Kidney (tissue), 14 donors: ENCODE results near the gene ABCB9. TPM values are rescaled to one million over a fixed set of nuclear protein-coding genes. Genes with fewer than 3 reads are reported as not detected.
A peak's percentile ranks its signal among the peaks of the same experiment; 100 is the strongest.

Experiments used
- DNase-seq, 5 donors: peaks; one replicate each; pipeline ENCODE4 v3.0.0-alpha.2; 2013 to 2020
- FAIRE-seq: peaks from 2 replicates; lab custom pipeline; 2012; peaks lifted over from hg19 to GRCh38; lab: Jason Lieb, UNC
- H3K27ac ChIP-seq, 2 donors: one replicate each; pipeline ENCODE4 v1.7.0; 2013; ENCODE audit warnings: low read depth in 2 of 2, low read length in 2 of 2, inconsistent platforms in 1 of 2
- H3K27me3 ChIP-seq: one replicate; pipeline ENCODE4 v1.7.1; 2013; ENCODE audit warnings: low read length, inconsistent platforms; ENCODE audit not compliant: control insufficient read depth, insufficient read depth
- H3K36me3 ChIP-seq, 3 donors: one replicate each; pipeline versions ENCODE4 v1.7.0 to v1.7.1; 2013; ENCODE audit warnings: low read length in 3 of 3, control low read depth in 1 of 3, inconsistent platforms in 1 of 3; ENCODE audit not compliant: insufficient read depth in 3 of 3, control insufficient read depth in 2 of 3
- H3K4me1 ChIP-seq, 3 donors: one replicate each; pipeline versions ENCODE4 v1.7.0 to v1.7.1; 2013; ENCODE audit warnings: low read length in 3 of 3, inconsistent platforms in 1 of 3, low read depth in 1 of 3; ENCODE audit not compliant: control insufficient read depth in 2 of 3, insufficient read depth in 2 of 3
- H3K4me3 ChIP-seq, 3 donors: one replicate each; pipeline versions ENCODE4 v1.7.0 to v1.8.1; 2013; ENCODE audit warnings: low read length in 3 of 3, control low read depth in 1 of 3, inconsistent platforms in 1 of 3
- H3K9ac ChIP-seq, 3 donors: one replicate each; pipeline versions ENCODE4 v1.7.0 to v1.7.1; 2013; ENCODE audit warnings: low read length in 3 of 3, control low read depth in 1 of 3, inconsistent platforms in 1 of 3
- H3K9me3 ChIP-seq, 3 donors: one replicate each; pipeline versions ENCODE4 v1.7.0 to v1.7.1; 2013; ENCODE audit warnings: low read length in 3 of 3, control low read depth in 1 of 3, inconsistent platforms in 1 of 3; ENCODE audit not compliant: control insufficient read depth in 2 of 3, insufficient read depth in 1 of 3
- CTCF ChIP-seq: IDR thresholded peaks from 3 replicates; pipeline ENCODE4 v1.5.1; 2012; ENCODE audit warnings: mild to moderate bottlenecking, moderate library complexity, borderline replicate concordance; ENCODE audit not compliant: insufficient read depth; ENCODE audit errors: extremely low read depth
- intact Hi-C: fragments of 100-400 bp; cut with DNase I; formaldehyde crosslinking; loops from one replicate; pipeline ENCODE4 v1.11.1; 2022
- polyA plus RNA-seq: library from polyadenylated mRNA; stranded (reverse); fragments of 350-450 nt; fragmentation: Illumina TruSeq; extraction: RNeasy Lipid Tissue Mini Kit (QIAGEN cat#74804); gene quantifications from one replicate; pipeline ENCODE4 v1.2.3, GENCODE V29; 2014; ENCODE audit warnings: low read depth, low replicate concordance; ENCODE audit not compliant: insufficient read depth
- total RNA-seq: library from RNA; stranded (reverse); fragmentation: NEBNext Ultra II Directional; extraction: Animal tissue kit (Norgen Biotek cat#: 25700); gene quantifications from one replicate; pipeline ENCODE4 v1.2.1, GENCODE V29; 2021
- donor health status: control.
- donor health status: control.
- donor health status: control.
- donor health status: control.
- donor health status: control.
- donor health status: DM: yes; HTN: yes; CAD: no.
- donor health status: Normal renal cell carcinoma (clear cell type).

ABCB9 gene
- total and polyA plus RNA-seq, 2 donors from 2014 or later = 4.6 to 7.6 TPM

- FAIRE-seq (no peak), DNase-seq (peak; percentile 68 to 87 (median 73))
- Histone ChIP-seq H3K4me3 (no peak overlapping the region), H3K27me3 (no peaks in the 10 kb centered on the region), H3K9me3 (no peaks in the 10 kb centered on the region), H3K36me3 (no peaks in the 10 kb centered on the region), H3K4me1 (peaks cover 0 to 3% (median 0%) of the 10 kb centered on the region in 3 donors), H3K9ac (no peak overlapping the region), H3K27ac (peak overlapping the region in 1 of 2 donors; percentile 32)
- intact Hi-C loops = no loop called here
- TF ChIP-seq CTCF = no peak
These were observed 18.9 kb downstream of the ABCB9 start for GRCh38 chr12:122947352-122947792.

- peak in 4 of 5 donors; percentile 45 to 95 (median 58) for DNase-seq
- Histone ChIP-seq H3K4me3 (no peak overlapping the region), H3K9ac (no peak overlapping the region)
These were observed 19.4 kb downstream of the ABCB9 start for GRCh38 chr12:122946690-122947341.

GRCh38 chr12:122944605-122945592 lies 21.4 kb downstream of the ABCB9 start:
- no peak for FAIRE-seq
- H3K9me3 ChIP-seq = no peaks in the 10 kb centered on the region
- no peak overlapping the region for H3K27ac ChIP-seq
- DNase-seq = peak in 2 of 5 donors; percentile 35 to 88
- intact Hi-C loops = no loop called here
- no peak for TF ChIP-seq CTCF
- no peaks in the 10 kb centered on the region for H3K27me3 ChIP-seq
- H3K9ac ChIP-seq = no peak overlapping the region
- no peak overlapping the region for H3K4me3 ChIP-seq
- no peaks in the 10 kb centered on the region for H3K36me3 ChIP-seq
- peaks cover 0 to 2% (median 0%) of the 10 kb centered on the region in 3 donors for H3K4me1 ChIP-seq

More at GRCh38 chr12:122946690-122947341, 19.4 kb downstream of the ABCB9 start:
- Histone ChIP-seq H3K27me3 (no peaks in the 10 kb centered on the region), H3K9me3 (no peaks in the 10 kb centered on the region), H3K4me1 (peaks cover 0 to 2% (median 0%) of the 10 kb centered on the region in 3 donors), H3K27ac (peak overlapping the region; percentile 32 to 65), H3K36me3 (no peaks in the 10 kb centered on the region)
- TF ChIP-seq CTCF = no peak
- FAIRE-seq = no peak
- intact Hi-C loops = no loop called here
